MG63 (cell line): ENCODE data around the gene TAS2R60. TPM values are rescaled to one million over a fixed set of nuclear protein-coding genes. Genes with fewer than 3 reads are reported as not detected.
"Not testable (repeated sequence)": the region's sequence is repeated elsewhere in the genome, so short reads cannot be mapped to it uniquely, and the experiment has no call there.

Experiments
- DNase-seq: peaks from one replicate; pipeline ENCODE4 v3.0.0-alpha.2; 2020
- H3K27me3 ChIP-seq: fragments of 250-450 bp; sonication (Bioruptor Pico); 2 replicates; pipeline ENCODE4 v1.5.1; 2020; ENCODE audit warnings: mild to moderate bottlenecking, moderate library complexity
- H3K36me3 ChIP-seq: fragments of 250-450 bp; sonication (Bioruptor Pico); 2 replicates; pipeline ENCODE4 v1.5.1; 2020; ENCODE audit warnings: mild to moderate bottlenecking, moderate library complexity
- H3K4me3 ChIP-seq: fragments of 250-450 bp; sonication (Bioruptor Pico); 2 replicates; pipeline ENCODE4 v1.5.1; 2020; ENCODE audit warnings: mild to moderate bottlenecking, moderate library complexity
- H3K9me3 ChIP-seq: fragments of 250-450 bp; sonication (Bioruptor Pico); 2 replicates; pipeline ENCODE4 v1.5.1; 2020; ENCODE audit warnings: mild to moderate bottlenecking, moderate library complexity
- total RNA-seq: library from RNA; depleted of rRNA; stranded (reverse); fragments of >200 nt; shearing (Covaris generic); gene quantifications from 2 replicates; pipeline ENCODE4 v1.2.3, GENCODE V29; 2014; ENCODE audit warnings: low replicate concordance; rRNA removed

TAS2R60 gene
- not detected in 2 replicates for total RNA-seq

- no peak for DNase-seq
- no peaks in the 10 kb centered on the region for H3K9me3 ChIP-seq
- no peaks in the 10 kb centered on the region for H3K27me3 ChIP-seq
- H3K4me3 ChIP-seq, result no peak within 1 kb of the TSS
- no peaks in the 10 kb centered on the region for H3K36me3 ChIP-seq
These were observed at the start of gene TAS2R60 for GRCh38 chr7:143443153-143443552. Gene TAS2R60 (plus strand): TSS chr7:143443453. CDS start chr7:143443453, 0 bp downstream.

- Histone ChIP-seq H3K4me3 (no peak overlapping the region), H3K27me3 (no peaks in the 10 kb centered on the region), H3K36me3 (peaks cover 12% of the 10 kb centered on the region), H3K9me3 (no peaks in the 10 kb centered on the region)
- no peak for DNase-seq
These were observed 49.2 kb upstream of the TAS2R60 start for GRCh38 chr7:143394068-143394467.

GRCh38 chr7:143394777-143395176 lies 48.5 kb upstream of the TAS2R60 start:
- DNase-seq, result no peak
- Histone ChIP-seq H3K9me3 (no peaks in the 10 kb centered on the region), H3K36me3 (peaks cover 9% of the 10 kb centered on the region)

GRCh38 chr7:143395187-143396149 lies 47.8 kb upstream of the TAS2R60 start:
- no peak for DNase-seq

More at GRCh38 chr7:143394777-143395176, 48.5 kb upstream of the TAS2R60 start:
- H3K4me3 ChIP-seq, result no peak overlapping the region
- no peaks in the 10 kb centered on the region for H3K27me3 ChIP-seq

GRCh38 chr7:143396182-143396581 lies 47.1 kb upstream of the TAS2R60 start:
- peaks cover under 1% of the 10 kb centered on the region for H3K36me3 ChIP-seq
- H3K9me3 ChIP-seq, result no peaks in the 10 kb centered on the region
- H3K4me3 ChIP-seq, result no peak overlapping the region
- DNase-seq, result no peak
- no peaks in the 10 kb centered on the region for H3K27me3 ChIP-seq

More at GRCh38 chr7:143395187-143396149, 47.8 kb upstream of the TAS2R60 start:
- Histone ChIP-seq H3K4me3 (no peak overlapping the region), H3K27me3 (no peaks in the 10 kb centered on the region), H3K36me3 (peaks cover 4% of the 10 kb centered on the region), H3K9me3 (no peaks in the 10 kb centered on the region)

GRCh38 chr7:143396625-143397556 lies 46.4 kb upstream of the TAS2R60 start:
- Histone ChIP-seq H3K9me3 (no peaks in the 10 kb centered on the region), H3K4me3 (no peak overlapping the region), H3K36me3 (no peaks in the 10 kb centered on the region), H3K27me3 (no peaks in the 10 kb centered on the region)
- no peak for DNase-seq

- Histone ChIP-seq H3K9me3 (no peaks in the 10 kb centered on the region), H3K4me3 (no peak overlapping the region), H3K27me3 (no peaks in the 10 kb centered on the region), H3K36me3 (no peaks in the 10 kb centered on the region)
- DNase-seq, result no peak
These were observed 45.3 kb upstream of the TAS2R60 start for GRCh38 chr7:143397710-143398530.

- Histone ChIP-seq H3K27me3 (no peaks in the 10 kb centered on the region), H3K4me3 (no peak overlapping the region), H3K36me3 (no peaks in the 10 kb centered on the region), H3K9me3 (no peaks in the 10 kb centered on the region)
- no peak for DNase-seq
These were observed 44.6 kb upstream of the TAS2R60 start for GRCh38 chr7:143398616-143399015.

- no peaks in the 10 kb centered on the region for H3K9me3 ChIP-seq
- H3K36me3 ChIP-seq, result no peaks in the 10 kb centered on the region
- no peaks in the 10 kb centered on the region for H3K27me3 ChIP-seq
- no peak overlapping the region for H3K4me3 ChIP-seq
- DNase-seq, result no peak
These were observed 44.1 kb upstream of the TAS2R60 start for GRCh38 chr7:143399151-143399550.

GRCh38 chr7:143399642-143400041 lies 43.6 kb upstream of the TAS2R60 start:
- Histone ChIP-seq H3K27me3 (no peaks in the 10 kb centered on the region), H3K4me3 (no peak overlapping the region), H3K36me3 (no peaks in the 10 kb centered on the region), H3K9me3 (no peaks in the 10 kb centered on the region)
- no peak for DNase-seq

GRCh38 chr7:143401265-143401664 lies 42.0 kb upstream of the TAS2R60 start:
- no peaks in the 10 kb centered on the region for H3K9me3 ChIP-seq
- no peaks in the 10 kb centered on the region for H3K27me3 ChIP-seq
- no peak for DNase-seq
- H3K4me3 ChIP-seq, result no peak overlapping the region
- no peaks in the 10 kb centered on the region for H3K36me3 ChIP-seq

- H3K36me3 ChIP-seq, DNase-seq, H3K4me3 ChIP-seq, H3K27me3 ChIP-seq, H3K9me3 ChIP-seq: not testable (repeated sequence)
These were observed 41.0 kb upstream of the TAS2R60 start for GRCh38 chr7:143402233-143402632.

GRCh38 chr7:143405173-143406001 lies 37.9 kb upstream of the TAS2R60 start:
- H3K27me3 ChIP-seq, result no peaks in the 10 kb centered on the region
- peak; percentile 43 for DNase-seq

GRCh38 chr7:143406002-143406357 lies 37.3 kb upstream of the TAS2R60 start:
- Histone ChIP-seq H3K36me3 (no peaks in the 10 kb centered on the region), H3K4me3 (no peak overlapping the region), H3K9me3 (no peaks in the 10 kb centered on the region), H3K27me3 (no peaks in the 10 kb centered on the region)
- DNase-seq, result no peak

More at GRCh38 chr7:143405173-143406001, 37.9 kb upstream of the TAS2R60 start:
- no peaks in the 10 kb centered on the region for H3K9me3 ChIP-seq
- no peaks in the 10 kb centered on the region for H3K36me3 ChIP-seq
- H3K4me3 ChIP-seq, result no peak overlapping the region
